Muscle layer of duodenum (tissue), 2 donors: ENCODE measurements around the gene ATF7.

Experiments used
- H3K27ac ChIP-seq: one replicate; pipeline ENCODE4 v1.7.0; 2013; ENCODE audit warnings: mild to moderate bottlenecking, low read length
- H3K27me3 ChIP-seq: one replicate; pipeline ENCODE4 v1.7.0; 2013; ENCODE audit warnings: low read depth, mild to moderate bottlenecking, control low read depth, low read length
- H3K36me3 ChIP-seq, 2 donors: one replicate each; pipeline ENCODE4 v1.7.0; 2013; ENCODE audit warnings: low read length in 2 of 2, control low read depth in 1 of 2, mild to moderate bottlenecking in 1 of 2; ENCODE audit not compliant: insufficient read depth in 2 of 2, control insufficient read depth in 1 of 2
- H3K4me1 ChIP-seq, 2 donors: one replicate each; pipeline ENCODE4 v1.7.0; 2013; ENCODE audit warnings: low read length in 2 of 2, mild to moderate bottlenecking in 2 of 2, control low read depth in 1 of 2, moderate library complexity in 1 of 2; ENCODE audit not compliant: insufficient read depth in 2 of 2, control insufficient read depth in 1 of 2
- H3K4me3 ChIP-seq, 2 donors: one replicate each; pipeline ENCODE4 v1.7.0; 2013; ENCODE audit warnings: low read length in 2 of 2, low read depth in 1 of 2, mild to moderate bottlenecking in 1 of 2
- H3K9me3 ChIP-seq, 2 donors: one replicate each; pipeline ENCODE4 v1.7.0; 2013; ENCODE audit warnings: low read length in 2 of 2, control low read depth in 1 of 2, mild to moderate bottlenecking in 1 of 2; ENCODE audit not compliant: control insufficient read depth in 1 of 2
- donor health status: healthy.

Gene ATF7

DNA sequence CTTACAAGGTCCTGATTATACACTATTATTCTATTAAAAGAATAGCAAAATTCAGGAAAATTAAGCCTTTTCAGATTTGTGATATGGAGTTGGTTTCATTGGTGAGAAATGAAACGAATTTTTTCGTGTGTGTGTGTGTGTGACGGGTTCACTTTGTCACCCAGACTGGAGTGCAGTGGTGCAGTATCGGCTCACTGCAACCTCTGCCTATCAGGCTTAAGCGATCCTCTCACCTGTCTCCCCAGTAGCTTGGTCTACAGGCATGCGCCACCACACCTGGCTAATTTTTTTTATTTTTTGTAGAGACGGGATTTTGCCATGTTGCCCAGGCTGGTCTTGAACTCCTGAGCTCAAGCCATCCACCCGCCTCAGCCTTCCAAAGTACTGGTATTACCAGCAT is 164.6 kb downstream of the ATF7 start:
- Histone ChIP-seq H3K36me3 (peaks cover 85 to 99% of the 10 kb centered on the region in 2 donors), H3K4me1 (peaks cover 8 to 54% of the 10 kb centered on the region in 2 donors), H3K9me3 (no peaks in the 10 kb centered on the region), H3K27me3 (no peaks in the 10 kb centered on the region), H3K27ac (no peak overlapping the region), H3K4me3 (no peak overlapping the region)

DNA sequence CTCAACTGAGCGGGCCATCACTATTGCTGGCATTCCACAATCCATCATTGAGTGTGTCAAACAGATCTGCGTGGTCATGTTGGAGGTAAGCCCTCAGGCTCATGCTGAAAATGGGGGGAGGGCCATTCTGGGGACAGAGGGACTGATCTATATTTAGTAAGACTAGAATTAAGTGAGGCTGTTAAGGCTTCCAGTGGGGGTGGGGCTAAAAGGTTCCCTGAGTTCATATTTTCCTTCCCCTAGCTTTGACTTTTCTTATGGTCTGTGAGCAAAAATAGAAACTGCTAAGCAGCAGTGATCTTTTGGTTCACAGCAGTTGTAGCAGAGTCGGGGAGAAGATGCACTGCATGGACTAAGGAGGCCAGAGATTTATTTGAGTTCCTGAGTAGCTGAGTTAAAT is 165.1 kb downstream of the ATF7 start:
- Histone ChIP-seq H3K9me3 (no peaks in the 10 kb centered on the region), H3K4me1 (peaks cover 8 to 48% of the 10 kb centered on the region in 2 donors), H3K27ac (no peak overlapping the region), H3K36me3 (peaks cover 84 to 99% of the 10 kb centered on the region in 2 donors), H3K4me3 (no peak overlapping the region), H3K27me3 (no peaks in the 10 kb centered on the region)

DNA sequence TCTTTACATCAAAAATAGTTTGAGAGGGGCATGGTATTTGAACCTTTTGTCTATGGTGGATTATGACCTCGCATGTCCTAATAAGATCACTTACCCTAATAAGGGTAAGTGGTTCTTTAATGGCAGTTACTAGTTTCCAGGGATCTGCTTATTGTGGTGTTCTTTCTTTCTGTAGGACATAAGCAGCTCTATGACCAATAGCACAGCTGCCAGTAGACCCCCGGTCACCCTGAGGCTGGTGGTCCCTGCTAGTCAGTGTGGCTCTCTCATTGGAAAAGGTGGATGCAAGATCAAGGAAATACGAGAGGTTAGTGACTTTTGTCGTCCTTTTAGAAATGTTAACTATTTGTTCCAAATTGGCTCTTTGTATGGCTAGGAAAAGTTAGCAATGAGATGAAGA is 167.1 kb downstream of the ATF7 start:
- Histone ChIP-seq H3K9me3 (no peaks in the 10 kb centered on the region), H3K4me3 (no peak overlapping the region), H3K27ac (no peak overlapping the region), H3K27me3 (no peaks in the 10 kb centered on the region), H3K36me3 (peaks cover 86 to 99% of the 10 kb centered on the region in 2 donors), H3K4me1 (peaks cover 14 to 49% of the 10 kb centered on the region in 2 donors)
